Pancreas (tissue), 10 donors: ENCODE results near the gene CCDC83. TPM values are rescaled to one million over a fixed set of nuclear protein-coding genes. Genes with fewer than 3 reads are reported as not detected.

Source experiments
- ATAC-seq, 4 donors: fragments of 200-7000 bp; cut with Tn5 transposase; one replicate each; pipeline versions ENCODE4 v1.8.0 to v1.9.1; 2020; ENCODE audit warnings: mild to moderate bottlenecking in 4 of 4, moderate library complexity in 4 of 4
- DNase-seq, 6 donors: peaks; one replicate each; pipeline ENCODE4 v3.0.0-alpha.2; 2020
- FAIRE-seq: peaks from 2 replicates; lab custom pipeline; 2012; peaks lifted over from hg19 to GRCh38; lab: Jason Lieb, UNC
- H3K27ac ChIP-seq, 4 donors: fragments of 200-600 bp; sonication (generic); 1 replicate in 3 of 4; 2 replicates in 1 of 4; pipeline versions ENCODE4 v1.5.0 to v1.8.0; 2020
- H3K27me3 ChIP-seq, 4 donors: fragments of 200-600 bp; one replicate each; pipeline ENCODE4 v1.8.0; 2021
- H3K36me3 ChIP-seq, 3 donors: fragments of 200-600 bp; sonication (generic) in 1 of 3; one replicate each; pipeline versions ENCODE4 v1.5.0 to v1.8.0; 2020 to 2021
- H3K4me1 ChIP-seq, 3 donors: fragments of 200-600 bp; one replicate each; pipeline ENCODE4 v1.8.0; 2021
- H3K4me3 ChIP-seq, 4 donors: fragments of 200-600 bp; sonication (generic) in 2 of 4; one replicate each; pipeline versions ENCODE4 v1.5.0 to v1.8.0; 2020 to 2021
- H3K9me3 ChIP-seq, 4 donors: fragments of 200-600 bp; one replicate each; pipeline ENCODE4 v1.8.0; 2021
- WGBS, 2 donors: extraction: QIAGEN DNeasy Blood & Tissue Kit; methylation state at CpG; one replicate each; pipeline ENCODE4 v1.1.7; 2013; 5-methylcytosine and 5-hydroxymethylcytosine counted together
- intact Hi-C, 3 donors: fragments of 100-400 bp; cut with DNase I; formaldehyde crosslinking; loops; one replicate each; pipeline versions ENCODE4 v1.11.1 to v1.14.2; 2022
- polyA plus RNA-seq, 2 donors: library from polyadenylated mRNA; stranded (reverse); fragments of 200-250 nt; gene quantifications; one replicate each; pipeline ENCODE4 v1.2.3, GENCODE V29; 2013
- total RNA-seq, 6 donors: library from RNA; stranded (reverse); fragmentation: NEBNext Ultra II Directional in 4 of 6; extraction: Animal tissue kit (Norgen Biotek cat#: 25700) in 4 of 6; gene quantifications; one replicate each; pipeline versions ENCODE4 v1.2.1 to v1.2.4, GENCODE V29; 2021 to 2023
- TF ChIP-seq, protein P1 (sequence below), 4 donors: fragments of 200-600 bp; sonication (generic) in 3 of 4; IDR thresholded peaks; one replicate each; pipeline versions ENCODE4 v1.5.0 to v1.8.0; 2021; ENCODE audit warnings: antibody characterized with exemption in 4 of 4
- donor health status: healthy with polysubstance abuse.
- donor health status: DM: no; HTN: no; CAD: no; lungs with moderate emphysema.
- donor health status: DM: no; HTN: no; CAD: no.
- donor health status: control.
- donor health status: control.
- donor health status: Bipolar disorder and iron deficiency.
- donor health status: DM: yes; HTN: yes; CAD: no.
- donor health status: DM: no; HTN: no; CAD: no.
- donor health status: DM: no; HTN: no; CAD: no.
- donor health status: DM: yes; HTN: yes; CAD: no.

The CCDC83 gene
- total and polyA plus RNA-seq, 8 donors: not detected

DNA sequence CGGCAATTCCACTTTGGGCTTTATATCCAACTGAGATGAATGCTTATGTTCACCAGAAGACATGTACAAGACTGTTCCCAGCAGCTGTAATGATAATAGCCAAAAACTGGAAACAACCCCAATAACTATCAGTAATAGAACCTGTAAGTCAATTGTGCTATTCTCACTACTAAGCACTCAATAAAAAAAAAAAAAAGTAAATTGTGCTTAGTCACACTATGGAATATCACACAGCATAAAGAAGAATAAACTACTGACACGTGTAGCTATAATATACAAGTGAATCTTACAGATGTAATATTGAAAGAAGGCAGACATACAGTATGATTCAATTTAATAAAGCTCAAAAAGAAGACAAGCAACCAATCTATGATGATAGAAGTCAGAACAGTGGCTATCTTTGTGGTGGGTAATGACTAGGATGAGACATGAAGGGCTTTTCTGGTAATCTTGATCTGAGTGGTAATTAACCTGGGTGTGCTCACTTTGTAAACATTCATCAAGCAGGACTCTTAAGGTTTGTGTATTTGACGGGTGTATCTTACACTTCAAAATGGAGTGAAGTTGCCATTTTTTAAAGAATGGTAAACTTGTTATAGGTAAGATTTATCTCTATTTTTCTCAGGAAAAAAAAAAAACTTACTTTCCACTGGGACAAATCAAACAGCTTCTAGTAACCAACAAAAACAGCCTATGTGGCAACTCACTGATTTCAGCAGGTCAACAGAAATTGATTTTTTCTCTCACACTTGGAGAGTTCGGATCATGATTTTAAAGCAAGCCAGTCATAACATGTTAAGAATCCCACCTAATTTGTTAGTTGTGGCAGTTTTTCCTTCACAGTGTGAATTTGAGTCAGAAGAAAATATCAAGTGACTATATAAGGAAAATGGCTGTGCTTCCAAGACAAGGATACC, 84.2 kb downstream of the CCDC83 start:
- no peak for FAIRE-seq
- Histone ChIP-seq H3K4me3 (no peak overlapping the region), H3K27ac (no peak overlapping the region), H3K27me3 (no peaks in the 10 kb centered on the region), H3K4me1 (no peaks in the 10 kb centered on the region), H3K36me3 (no peaks in the 10 kb centered on the region), H3K9me3 (no peaks in the 10 kb centered on the region)
- no peak for ATAC-seq
- 67 to 77% methylated on average over 4 of the region's 4 CpGs for WGBS, 2 donors
- DNase-seq: no peak
- intact Hi-C loops: loop anchor here in 1 of 3 donors (10.0 kb wide), 2 partner anchors 275 to 345 kb away; no protein-coding TSS in a partner anchor
- TF ChIP-seq, protein P1, sequence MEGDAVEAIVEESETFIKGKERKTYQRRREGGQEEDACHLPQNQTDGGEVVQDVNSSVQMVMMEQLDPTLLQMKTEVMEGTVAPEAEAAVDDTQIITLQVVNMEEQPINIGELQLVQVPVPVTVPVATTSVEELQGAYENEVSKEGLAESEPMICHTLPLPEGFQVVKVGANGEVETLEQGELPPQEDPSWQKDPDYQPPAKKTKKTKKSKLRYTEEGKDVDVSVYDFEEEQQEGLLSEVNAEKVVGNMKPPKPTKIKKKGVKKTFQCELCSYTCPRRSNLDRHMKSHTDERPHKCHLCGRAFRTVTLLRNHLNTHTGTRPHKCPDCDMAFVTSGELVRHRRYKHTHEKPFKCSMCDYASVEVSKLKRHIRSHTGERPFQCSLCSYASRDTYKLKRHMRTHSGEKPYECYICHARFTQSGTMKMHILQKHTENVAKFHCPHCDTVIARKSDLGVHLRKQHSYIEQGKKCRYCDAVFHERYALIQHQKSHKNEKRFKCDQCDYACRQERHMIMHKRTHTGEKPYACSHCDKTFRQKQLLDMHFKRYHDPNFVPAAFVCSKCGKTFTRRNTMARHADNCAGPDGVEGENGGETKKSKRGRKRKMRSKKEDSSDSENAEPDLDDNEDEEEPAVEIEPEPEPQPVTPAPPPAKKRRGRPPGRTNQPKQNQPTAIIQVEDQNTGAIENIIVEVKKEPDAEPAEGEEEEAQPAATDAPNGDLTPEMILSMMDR (IDR thresholded peaks at IDR 0.05): no peak

DNA sequence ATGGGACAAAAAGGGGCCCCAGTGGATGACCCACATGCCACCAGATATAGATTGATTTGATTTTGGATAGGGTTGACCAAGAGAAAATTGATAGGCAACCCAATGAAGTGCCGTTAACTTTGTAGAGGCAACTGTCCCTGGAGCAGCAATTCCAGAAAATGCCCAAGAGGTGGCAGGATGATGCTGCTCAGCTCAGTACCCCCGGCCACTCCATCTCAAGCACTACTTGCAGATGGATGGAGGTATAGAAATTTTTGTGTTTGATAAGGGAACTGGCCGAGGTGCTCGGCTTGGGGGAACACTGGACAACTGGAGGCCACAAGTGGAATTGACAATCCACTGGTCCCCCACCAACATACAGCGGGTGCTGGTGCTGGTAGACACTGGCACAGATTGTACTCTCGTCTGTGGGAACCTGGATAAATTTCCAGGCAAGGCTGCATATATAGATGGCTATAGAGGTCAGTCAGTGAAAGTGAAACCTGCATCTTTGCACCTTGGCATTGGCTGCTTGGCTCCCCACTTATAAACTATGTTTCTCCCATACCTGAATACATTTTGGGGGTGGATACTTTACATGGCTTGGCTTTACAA, 86.3 kb downstream of the CCDC83 start:
- TF ChIP-seq, protein P1 (IDR thresholded peaks at IDR 0.05): peak; percentile 9 to 47 (median 39)
- Histone ChIP-seq H3K27me3 (no peaks in the 10 kb centered on the region), H3K36me3 (no peaks in the 10 kb centered on the region), H3K4me3 (no peak overlapping the region), H3K27ac (no peak overlapping the region), H3K4me1 (no peaks in the 10 kb centered on the region), H3K9me3 (no peaks in the 10 kb centered on the region)
- intact Hi-C loops: loop anchor here in 1 of 3 donors (10.0 kb wide), 1 partner anchor 343 kb away; no protein-coding TSS in a partner anchor
- peak in 3 of 4 donors; percentile 82 to 90 (median 88) for ATAC-seq
- no peak for FAIRE-seq
- 15 to 33% methylated on average over 6 of the region's 6 CpGs for WGBS, 2 donors
- DNase-seq: peak in 1 of 6 donors; percentile 48

DNA sequence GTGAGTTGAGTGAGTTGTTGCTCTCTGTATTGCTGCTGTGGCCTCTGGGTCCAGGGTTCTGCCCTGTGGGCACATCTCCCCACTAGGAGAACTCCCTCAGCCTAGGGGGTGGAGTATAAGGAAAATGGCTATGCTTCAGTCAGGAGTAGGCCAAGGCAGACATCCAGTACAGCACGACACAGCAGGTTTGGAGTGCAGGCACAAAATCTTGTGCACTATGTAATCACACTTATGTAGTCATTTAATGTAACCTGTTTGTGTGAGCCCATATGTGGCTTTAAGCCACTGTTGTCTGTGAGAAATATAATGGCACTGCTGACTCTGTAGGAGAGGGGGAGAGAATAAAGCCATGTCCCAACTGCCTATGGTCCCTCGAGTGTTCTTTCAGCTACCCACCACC, 90.1 kb downstream of the CCDC83 start:
- no peaks in the 10 kb centered on the region for H3K9me3 ChIP-seq
- no peaks in the 10 kb centered on the region for H3K27me3 ChIP-seq
- TF ChIP-seq, protein P1 (IDR thresholded peaks at IDR 0.05): no peak
- intact Hi-C loops: loop anchor here in 1 of 3 donors (10.0 kb wide), 1 partner anchor 340 kb away; no protein-coding TSS in a partner anchor
- no peak overlapping the region for H3K27ac ChIP-seq
- FAIRE-seq (no peak), ATAC-seq (no peak), DNase-seq (no peak)
- peaks cover 0 to 14% (median 6%) of the 10 kb centered on the region in 3 donors for H3K4me1 ChIP-seq
- WGBS, 2 donors: 77 to 85% methylated on average over 2 of the region's 2 CpGs
- no peak overlapping the region for H3K4me3 ChIP-seq
- no peaks in the 10 kb centered on the region for H3K36me3 ChIP-seq

DNA sequence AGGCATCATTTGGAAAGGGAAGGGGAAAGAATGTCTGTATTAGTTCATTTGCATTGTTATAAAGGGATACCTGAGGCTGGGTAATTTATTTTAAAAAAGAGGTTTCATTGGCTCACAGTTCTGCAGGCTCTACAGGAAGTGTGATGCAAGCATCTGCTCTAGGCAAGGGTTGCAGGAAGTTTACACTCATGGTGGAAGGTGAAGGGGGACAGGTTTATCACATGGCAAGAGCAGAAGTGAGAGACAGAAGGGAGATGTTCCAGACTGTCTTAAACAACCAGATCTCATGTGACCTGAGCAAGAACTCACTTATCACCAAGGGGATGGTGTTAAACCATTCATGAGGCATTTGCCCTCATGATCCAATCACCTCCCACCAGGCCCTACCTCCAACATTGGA, 90.6 kb downstream of the CCDC83 start:
- no peak overlapping the region for H3K4me3 ChIP-seq
- ATAC-seq (no peak), DNase-seq (no peak), FAIRE-seq (no peak)
- no peaks in the 10 kb centered on the region for H3K9me3 ChIP-seq
- peaks cover 0 to 14% (median 6%) of the 10 kb centered on the region in 3 donors for H3K4me1 ChIP-seq
- TF ChIP-seq, protein P1 (IDR thresholded peaks at IDR 0.05): no peak
- H3K36me3 ChIP-seq: no peaks in the 10 kb centered on the region
- H3K27ac ChIP-seq: no peak overlapping the region
- H3K27me3 ChIP-seq: no peaks in the 10 kb centered on the region
- intact Hi-C loops: loop anchor here in 1 of 3 donors (10.0 kb wide), 1 partner anchor 339 kb away; no protein-coding TSS in a partner anchor
